Gastrocnemius medialis (tissue), 4 donors: ENCODE results near the gene TICAM1.
"Not testable (repeated sequence)": the region's sequence is repeated elsewhere in the genome, so short reads cannot be mapped to it uniquely, and the experiment has no call there.

Experiments
- POLR2A ChIP-seq, 2 donors: fragments of 450-650 bp; IDR thresholded peaks; one replicate each; pipeline ENCODE4 v1.6.1; 2017; ENCODE audit warnings: antibody characterized with exemption in 2 of 2, mild to moderate bottlenecking in 2 of 2, moderate library complexity in 2 of 2
- TF ChIP-seq, protein P1 (sequence below), 5 experiments: fragments of 450-650 bp in 3 of 5; fragments of 200-600 bp in 2 of 5; sonication (generic) in 2 of 5; IDR thresholded peaks in 4 of 5; conservative IDR thresholded peaks in 1 of 5; 1 replicate in 4 of 5; 2 replicates in 1 of 5; pipeline ENCODE4 v1.5.1; 2016 to 2019; ENCODE audit warnings: antibody characterized with exemption in 5 of 5, mild to moderate bottlenecking in 3 of 5, moderate library complexity in 3 of 5

DNA sequence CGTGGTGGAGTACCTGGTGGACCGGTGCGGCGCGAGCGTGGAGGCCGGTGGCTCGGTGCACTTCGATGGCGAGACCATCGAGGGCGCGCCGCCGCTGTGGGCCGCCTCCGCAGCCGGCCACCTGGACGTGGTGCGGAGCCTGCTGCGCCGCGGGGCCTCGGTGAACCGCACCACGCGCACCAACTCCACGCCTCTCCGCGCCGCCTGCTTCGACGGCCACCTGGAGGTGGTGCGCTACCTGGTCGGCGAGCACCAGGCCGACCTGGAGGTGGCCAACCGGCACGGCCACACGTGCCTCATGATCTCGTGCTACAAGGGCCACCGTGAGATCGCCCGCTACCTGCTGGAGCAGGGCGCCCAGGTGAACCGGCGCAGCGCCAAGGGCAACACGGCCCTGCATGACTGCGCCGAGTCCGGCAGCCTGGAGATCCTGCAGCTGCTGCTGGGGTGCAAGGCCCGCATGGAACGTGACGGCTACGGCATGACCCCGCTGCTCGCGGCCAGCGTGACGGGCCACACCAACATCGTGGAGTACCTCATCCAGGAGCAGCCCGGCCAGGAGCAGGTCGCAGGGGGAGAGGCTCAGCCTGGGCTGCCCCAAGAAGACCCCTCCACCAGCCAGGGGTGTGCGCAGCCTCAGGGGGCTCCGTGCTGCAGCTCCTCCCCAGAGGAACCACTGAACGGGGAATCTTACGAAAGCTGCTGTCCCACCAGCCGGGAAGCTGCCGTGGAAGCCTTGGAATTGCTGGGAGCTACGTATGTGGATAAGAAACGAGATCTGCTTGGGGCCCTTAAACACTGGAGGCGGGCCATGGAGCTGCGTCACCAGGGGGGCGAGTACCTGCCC lies 39.3 kb downstream of the TICAM1 start:
- TF ChIP-seq, protein P1, sequence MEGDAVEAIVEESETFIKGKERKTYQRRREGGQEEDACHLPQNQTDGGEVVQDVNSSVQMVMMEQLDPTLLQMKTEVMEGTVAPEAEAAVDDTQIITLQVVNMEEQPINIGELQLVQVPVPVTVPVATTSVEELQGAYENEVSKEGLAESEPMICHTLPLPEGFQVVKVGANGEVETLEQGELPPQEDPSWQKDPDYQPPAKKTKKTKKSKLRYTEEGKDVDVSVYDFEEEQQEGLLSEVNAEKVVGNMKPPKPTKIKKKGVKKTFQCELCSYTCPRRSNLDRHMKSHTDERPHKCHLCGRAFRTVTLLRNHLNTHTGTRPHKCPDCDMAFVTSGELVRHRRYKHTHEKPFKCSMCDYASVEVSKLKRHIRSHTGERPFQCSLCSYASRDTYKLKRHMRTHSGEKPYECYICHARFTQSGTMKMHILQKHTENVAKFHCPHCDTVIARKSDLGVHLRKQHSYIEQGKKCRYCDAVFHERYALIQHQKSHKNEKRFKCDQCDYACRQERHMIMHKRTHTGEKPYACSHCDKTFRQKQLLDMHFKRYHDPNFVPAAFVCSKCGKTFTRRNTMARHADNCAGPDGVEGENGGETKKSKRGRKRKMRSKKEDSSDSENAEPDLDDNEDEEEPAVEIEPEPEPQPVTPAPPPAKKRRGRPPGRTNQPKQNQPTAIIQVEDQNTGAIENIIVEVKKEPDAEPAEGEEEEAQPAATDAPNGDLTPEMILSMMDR (IDR thresholded peaks at IDR 0.05 in 4 of 5, conservative IDR thresholded peaks at IDR 0.05 in 1 of 5): not testable (repeated sequence)
- not testable (repeated sequence) for TF ChIP-seq POLR2A (IDR thresholded peaks at IDR 0.05)
